IPS-11a (cell line): ENCODE data around the gene KIF26B.
"Not testable (repeated sequence)": the region's sequence is repeated elsewhere in the genome, so short reads cannot be mapped to it uniquely, and the experiment has no call there.

ENCODE experiments used
- H3K4me3 ChIP-seq: one replicate; pipeline ENCODE4 v1.5.1; 2013; ENCODE audit warnings: low read depth, low read length, control low read depth

KIF26B gene

GRCh38 chr1:245154429-245155271 lies at the start of gene KIF26B:
Gene KIF26B, plus strand, starts transcription at chr1:245154985. Its CDS starts 440 bp downstream, at chr1:245155425.
- H3K4me3 ChIP-seq = peak within 1 kb of the TSS; percentile 50

- H3K4me3 ChIP-seq = no peak overlapping the region
Observed at GRCh38 chr1:245105042-245105441, 49.7 kb upstream of the KIF26B start.

- no peak overlapping the region for H3K4me3 ChIP-seq
Observed at GRCh38 chr1:245105815-245106410, 48.9 kb upstream of the KIF26B start.

- H3K4me3 ChIP-seq = no peak overlapping the region
Observed at GRCh38 chr1:245107776-245108114, 47.0 kb upstream of the KIF26B start.

GRCh38 chr1:245108246-245108645 lies 46.5 kb upstream of the KIF26B start:
- H3K4me3 ChIP-seq = no peak overlapping the region

- H3K4me3 ChIP-seq = no peak overlapping the region
Observed at GRCh38 chr1:245108909-245109308, 45.9 kb upstream of the KIF26B start.

- no peak overlapping the region for H3K4me3 ChIP-seq
Observed at GRCh38 chr1:245110406-245110805, 44.4 kb upstream of the KIF26B start.

- H3K4me3 ChIP-seq = no peak overlapping the region
Observed at GRCh38 chr1:245111073-245111472, 43.7 kb upstream of the KIF26B start.

GRCh38 chr1:245113649-245114048 lies 41.1 kb upstream of the KIF26B start:
- H3K4me3 ChIP-seq = no peak overlapping the region

- no peak overlapping the region for H3K4me3 ChIP-seq
Observed at GRCh38 chr1:245116131-245116530, 38.7 kb upstream of the KIF26B start.

GRCh38 chr1:245116751-245117150 lies 38.0 kb upstream of the KIF26B start:
- H3K4me3 ChIP-seq = no peak overlapping the region

GRCh38 chr1:245118066-245118465 lies 36.7 kb upstream of the KIF26B start:
- H3K4me3 ChIP-seq = no peak overlapping the region

GRCh38 chr1:245118806-245119205 lies 36.0 kb upstream of the KIF26B start:
- H3K4me3 ChIP-seq = no peak overlapping the region

- H3K4me3 ChIP-seq = no peak overlapping the region
Observed at GRCh38 chr1:245121523-245121922, 33.3 kb upstream of the KIF26B start.

GRCh38 chr1:245124241-245124640 lies 30.5 kb upstream of the KIF26B start:
- no peak overlapping the region for H3K4me3 ChIP-seq

- no peak overlapping the region for H3K4me3 ChIP-seq
Observed at GRCh38 chr1:245124644-245125043, 30.1 kb upstream of the KIF26B start.

GRCh38 chr1:245126530-245126929 lies 28.3 kb upstream of the KIF26B start:
- no peak overlapping the region for H3K4me3 ChIP-seq

- no peak overlapping the region for H3K4me3 ChIP-seq
Observed at GRCh38 chr1:245128381-245129101, 26.2 kb upstream of the KIF26B start.

- H3K4me3 ChIP-seq = no peak overlapping the region
Observed at GRCh38 chr1:245129319-245130240, 25.2 kb upstream of the KIF26B start.

- not testable (repeated sequence) for H3K4me3 ChIP-seq
Observed at GRCh38 chr1:245130281-245131025, 24.3 kb upstream of the KIF26B start.
